ENCODE results near the gene METTL23.
A peak's percentile ranks its signal among the peaks of the same experiment; 100 is the strongest.

- TF ChIP-seq, protein P1, sequence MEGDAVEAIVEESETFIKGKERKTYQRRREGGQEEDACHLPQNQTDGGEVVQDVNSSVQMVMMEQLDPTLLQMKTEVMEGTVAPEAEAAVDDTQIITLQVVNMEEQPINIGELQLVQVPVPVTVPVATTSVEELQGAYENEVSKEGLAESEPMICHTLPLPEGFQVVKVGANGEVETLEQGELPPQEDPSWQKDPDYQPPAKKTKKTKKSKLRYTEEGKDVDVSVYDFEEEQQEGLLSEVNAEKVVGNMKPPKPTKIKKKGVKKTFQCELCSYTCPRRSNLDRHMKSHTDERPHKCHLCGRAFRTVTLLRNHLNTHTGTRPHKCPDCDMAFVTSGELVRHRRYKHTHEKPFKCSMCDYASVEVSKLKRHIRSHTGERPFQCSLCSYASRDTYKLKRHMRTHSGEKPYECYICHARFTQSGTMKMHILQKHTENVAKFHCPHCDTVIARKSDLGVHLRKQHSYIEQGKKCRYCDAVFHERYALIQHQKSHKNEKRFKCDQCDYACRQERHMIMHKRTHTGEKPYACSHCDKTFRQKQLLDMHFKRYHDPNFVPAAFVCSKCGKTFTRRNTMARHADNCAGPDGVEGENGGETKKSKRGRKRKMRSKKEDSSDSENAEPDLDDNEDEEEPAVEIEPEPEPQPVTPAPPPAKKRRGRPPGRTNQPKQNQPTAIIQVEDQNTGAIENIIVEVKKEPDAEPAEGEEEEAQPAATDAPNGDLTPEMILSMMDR (IDR thresholded peaks at IDR 0.05) = no peak
- TF ChIP-seq POLR2A (IDR thresholded peaks at IDR 0.05) = peak in 1 of 2 donors; percentile 45
Measured at GRCh38 chr17:76687298-76688164, 39.1 kb upstream of the METTL23 start.

All from thyroid gland (tissue), 4 donors.